Measurements from ENCODE around the gene ELOVL6.
"Not testable (repeated sequence)": the region's sequence is repeated elsewhere in the genome, so short reads cannot be mapped to it uniquely, and the experiment has no call there.

DNA sequence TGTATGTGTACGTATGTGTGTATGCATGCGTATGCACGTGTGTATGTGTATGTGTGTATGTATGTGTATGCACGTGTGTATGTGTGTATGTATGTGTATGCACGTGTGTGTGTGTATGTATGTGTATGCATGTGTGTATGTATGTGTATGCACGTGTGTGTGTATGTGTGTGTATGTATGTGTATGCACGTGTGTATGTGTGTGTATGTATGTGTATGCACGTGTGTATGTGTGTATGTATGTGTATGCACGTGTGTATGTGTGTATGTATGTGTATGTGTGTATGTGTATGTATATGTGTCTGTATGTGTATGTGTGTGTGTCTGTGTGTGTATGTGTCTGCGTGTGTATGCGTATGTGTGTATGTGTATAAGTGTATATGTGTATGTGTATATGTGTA lies 35.2 kb upstream of the ELOVL6 start:
- TF ChIP-seq, protein P1, sequence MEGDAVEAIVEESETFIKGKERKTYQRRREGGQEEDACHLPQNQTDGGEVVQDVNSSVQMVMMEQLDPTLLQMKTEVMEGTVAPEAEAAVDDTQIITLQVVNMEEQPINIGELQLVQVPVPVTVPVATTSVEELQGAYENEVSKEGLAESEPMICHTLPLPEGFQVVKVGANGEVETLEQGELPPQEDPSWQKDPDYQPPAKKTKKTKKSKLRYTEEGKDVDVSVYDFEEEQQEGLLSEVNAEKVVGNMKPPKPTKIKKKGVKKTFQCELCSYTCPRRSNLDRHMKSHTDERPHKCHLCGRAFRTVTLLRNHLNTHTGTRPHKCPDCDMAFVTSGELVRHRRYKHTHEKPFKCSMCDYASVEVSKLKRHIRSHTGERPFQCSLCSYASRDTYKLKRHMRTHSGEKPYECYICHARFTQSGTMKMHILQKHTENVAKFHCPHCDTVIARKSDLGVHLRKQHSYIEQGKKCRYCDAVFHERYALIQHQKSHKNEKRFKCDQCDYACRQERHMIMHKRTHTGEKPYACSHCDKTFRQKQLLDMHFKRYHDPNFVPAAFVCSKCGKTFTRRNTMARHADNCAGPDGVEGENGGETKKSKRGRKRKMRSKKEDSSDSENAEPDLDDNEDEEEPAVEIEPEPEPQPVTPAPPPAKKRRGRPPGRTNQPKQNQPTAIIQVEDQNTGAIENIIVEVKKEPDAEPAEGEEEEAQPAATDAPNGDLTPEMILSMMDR (conservative IDR thresholded peaks at IDR 0.05): not testable (repeated sequence)
- TF ChIP-seq EZH2 (IDR thresholded peaks at IDR 0.05; ENCODE audit: low read depth): not testable (repeated sequence)
